Ishikawa (cell line): Measurements from ENCODE around the gene FDX2.

ENCODE experiments used
- CEBPB ChIP-seq: IDR thresholded peaks from 2 replicates; pipeline ENCODE4 v1.6.1; 2012
- CREB1 ChIP-seq: IDR thresholded peaks from 2 replicates; pipeline ENCODE4 v1.6.1; 2012; ENCODE audit warnings: low read depth
- EGR1 ChIP-seq: IDR thresholded peaks from 2 replicates; pipeline ENCODE4 v1.6.1; 2012
- EP300 ChIP-seq: IDR thresholded peaks from 2 replicates; pipeline ENCODE4 v1.6.1; 2012; ENCODE audit warnings: borderline replicate concordance
- MAX ChIP-seq: IDR thresholded peaks from 2 replicates; pipeline ENCODE4 v1.6.1; 2012
- NFIC ChIP-seq: IDR thresholded peaks from 2 replicates; pipeline ENCODE4 v1.6.1; 2012
- RAD21 ChIP-seq: IDR thresholded peaks from 2 replicates; pipeline ENCODE4 v1.6.1; 2012; ENCODE audit warnings: low read depth
- REST ChIP-seq: IDR thresholded peaks from 2 replicates; pipeline ENCODE4 v1.6.1; 2012; ENCODE audit warnings: low read depth, mild to moderate bottlenecking
- TAF1 ChIP-seq: IDR thresholded peaks from 2 replicates; pipeline ENCODE4 v1.6.1; 2012; ENCODE audit warnings: low read depth, mild to moderate bottlenecking
- TCF12 ChIP-seq: IDR thresholded peaks from 2 replicates; pipeline ENCODE4 v1.6.1; 2012; ENCODE audit warnings: low read depth
- USF1 ChIP-seq: IDR thresholded peaks from 2 replicates; pipeline ENCODE4 v1.6.1; 2012
- YY1 ChIP-seq: IDR thresholded peaks from 2 replicates; pipeline ENCODE4 v1.6.1; 2012; ENCODE audit warnings: low read depth
- ZBTB7A ChIP-seq: IDR thresholded peaks from 2 replicates; pipeline ENCODE4 v1.6.1; 2012; ENCODE audit warnings: low read depth

- TF ChIP-seq MAX (no peak), CREB1 (no peak), NFIC (no peak), RAD21 (no peak), CEBPB (no peak), REST (no peak), EP300 (no peak), TAF1 (no peak), TCF12 (no peak), YY1 (no peak), USF1 (no peak), EGR1 (no peak), ZBTB7A (no peak)
Observed at GRCh38 chr19:10320602-10321416, 5.0 kb upstream of the FDX2 start.
